Measurements from ENCODE around the gene KRT74. TPM values are rescaled to one million over a fixed set of nuclear protein-coding genes. Genes with fewer than 3 reads are reported as not detected.

KRT74 gene
- total and polyA plus RNA-seq, 10 of the 15 experiments (the other 5 are each of a cell fraction or from before 2014, with no cell fraction given): not detected

DNA sequence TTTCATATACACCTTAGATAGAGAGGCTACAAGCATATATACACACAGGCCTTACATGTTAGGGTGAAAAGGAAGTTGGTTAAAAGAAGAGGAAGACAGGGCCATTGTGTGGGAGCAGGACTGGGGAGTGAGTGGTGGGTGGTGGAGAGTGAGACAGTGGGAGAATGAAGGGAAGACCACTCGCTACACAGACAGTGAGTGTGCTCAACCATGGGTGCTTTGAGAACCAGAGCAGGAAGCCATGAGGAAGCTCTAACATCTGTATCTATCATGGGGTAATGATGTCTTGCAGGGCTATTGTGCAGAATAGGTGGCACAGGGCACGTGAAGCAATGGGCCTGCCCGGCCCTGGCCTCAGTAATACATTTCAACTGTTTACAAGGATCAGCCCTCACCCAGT, 11.4 kb upstream of the KRT74 start:
- no peaks in the 10 kb centered on the region for H3K36me3 ChIP-seq (ENCODE audit: control insufficient read depth in 2 of 2, insufficient read depth in 2 of 2, low read length in 1 of 2)
- H4K20me1 ChIP-seq (ENCODE audit: control insufficient read depth, insufficient read depth): no peaks in the 10 kb centered on the region
- H3K4me2 ChIP-seq (ENCODE audit: control insufficient read depth, insufficient read depth): no peak overlapping the region
- ATAC-seq: no peak
- no peaks in the 10 kb centered on the region for H3K79me2 ChIP-seq (ENCODE audit: control insufficient read depth, insufficient read depth, low read length)
- no peak overlapping the region for H3K27ac ChIP-seq (ENCODE audit: control insufficient read depth, insufficient read depth)
- BruUV-seq (replicated peaks): no TSS peak
- peaks cover 0 to 3% of the 10 kb centered on the region in 2 experiments; a peak in 3 of 4 replicates for H3K27me3 ChIP-seq (replicated peaks in 1 of 2; ENCODE audit: control insufficient read depth in 2 of 2, insufficient read depth in 2 of 2, low read length in 1 of 2)
- no peak overlapping the region for H3K4me3 ChIP-seq
- in situ Hi-C loops (cut with MboI) (loop anchor here (5.0 to 10.0 kb wide), 2 partner anchors 280 to 397 kb away; no protein-coding TSS in a partner anchor), intact Hi-C loops (cut with micrococcal nuclease; ENCODE audit: unreplicated experiment) (no loop called here)
- ChIA-PET CTCF (interaction anchor here (3.5 to 5.3 kb wide), 2 partner anchors 285 to 295 kb away, joined by 12 to 36 read pairs; no protein-coding TSS in a partner anchor), POLR2A (no interaction called here), RAD21 (ENCODE audit: unreplicated experiment) (no interaction called here), SMC1A (ENCODE audit: uncharacterized antibody, unreplicated experiment) (interaction anchor here (1.0 kb wide), 1 partner anchor 293 kb away, joined by 3 read pairs; no protein-coding TSS in a partner anchor)
- no peak for FAIRE-seq
- DNase-seq (ENCODE audit: low read depth, low spot score): no peak
- H3K9ac ChIP-seq (ENCODE audit: control insufficient read depth, insufficient read depth, low read length): no peak overlapping the region
- H3K4me1 ChIP-seq (ENCODE audit: control insufficient read depth, insufficient read depth, low read length): no peaks in the 10 kb centered on the region
- 2% methylated on average over 3 of the region's 3 CpGs for WGBS (ENCODE audit: insufficient coverage, insufficient replicate concordance, low lambda C conversion rate, missing lambda C conversion rate)
- TF ChIP-seq, protein P1, sequence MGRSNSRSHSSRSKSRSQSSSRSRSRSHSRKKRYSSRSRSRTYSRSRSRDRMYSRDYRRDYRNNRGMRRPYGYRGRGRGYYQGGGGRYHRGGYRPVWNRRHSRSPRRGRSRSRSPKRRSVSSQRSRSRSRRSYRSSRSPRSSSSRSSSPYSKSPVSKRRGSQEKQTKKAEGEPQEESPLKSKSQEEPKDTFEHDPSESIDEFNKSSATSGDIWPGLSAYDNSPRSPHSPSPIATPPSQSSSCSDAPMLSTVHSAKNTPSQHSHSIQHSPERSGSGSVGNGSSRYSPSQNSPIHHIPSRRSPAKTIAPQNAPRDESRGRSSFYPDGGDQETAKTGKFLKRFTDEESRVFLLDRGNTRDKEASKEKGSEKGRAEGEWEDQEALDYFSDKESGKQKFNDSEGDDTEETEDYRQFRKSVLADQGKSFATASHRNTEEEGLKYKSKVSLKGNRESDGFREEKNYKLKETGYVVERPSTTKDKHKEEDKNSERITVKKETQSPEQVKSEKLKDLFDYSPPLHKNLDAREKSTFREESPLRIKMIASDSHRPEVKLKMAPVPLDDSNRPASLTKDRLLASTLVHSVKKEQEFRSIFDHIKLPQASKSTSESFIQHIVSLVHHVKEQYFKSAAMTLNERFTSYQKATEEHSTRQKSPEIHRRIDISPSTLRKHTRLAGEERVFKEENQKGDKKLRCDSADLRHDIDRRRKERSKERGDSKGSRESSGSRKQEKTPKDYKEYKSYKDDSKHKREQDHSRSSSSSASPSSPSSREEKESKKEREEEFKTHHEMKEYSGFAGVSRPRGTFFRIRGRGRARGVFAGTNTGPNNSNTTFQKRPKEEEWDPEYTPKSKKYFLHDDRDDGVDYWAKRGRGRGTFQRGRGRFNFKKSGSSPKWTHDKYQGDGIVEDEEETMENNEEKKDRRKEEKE (IDR thresholded peaks at IDR 0.05): no peak
- TF ChIP-seq ESRRA (IDR thresholded peaks at IDR 0.05; ENCODE audit: low read length) (no peak), POLR2AphosphoS5 (IDR thresholded peaks at IDR 0.05; ENCODE audit: low read length) (no peak), LARP7 (IDR thresholded peaks at IDR 0.05) (no peak), ZNF24 (IDR thresholded peaks at IDR 0.05) (no peak), MTA3 (IDR thresholded peaks at IDR 0.05; ENCODE audit: borderline replicate concordance, low read length) (no peak), PKNOX1 (IDR thresholded peaks at IDR 0.05) (no peak), SRF (IDR thresholded peaks at IDR 0.05; ENCODE audit: low read depth in 2 of 2, low read length in 2 of 2) (no peak), CUX1 (IDR thresholded peaks at IDR 0.05; ENCODE audit: insufficient replicate concordance, low read depth, low read length) (no peak), POLR2A (IDR thresholded peaks at IDR 0.05; ENCODE audit: low read depth, low read length) (no peak), FOS (IDR thresholded peaks at IDR 0.05; ENCODE audit: borderline replicate concordance, extremely low read depth, insufficient read length) (no peak), HDAC2 (IDR thresholded peaks at IDR 0.05) (no peak)
- no peaks in the 10 kb centered on the region for H3K9me3 ChIP-seq (replicated peaks; ENCODE audit: control insufficient read depth, insufficient read depth, low read length)
- H2AFZ ChIP-seq (ENCODE audit: control insufficient read depth, low read depth, low read length): no peak overlapping the region
